Thyroid gland (tissue), 4 donors: ENCODE measurements around the gene LPP.

Source experiments
- POLR2A ChIP-seq, 2 donors: fragments of 450-650 bp; IDR thresholded peaks; one replicate each; pipeline ENCODE4 v1.6.1; 2017; ENCODE audit warnings: antibody characterized with exemption in 2 of 2, mild to moderate bottlenecking in 2 of 2, moderate library complexity in 1 of 2
- TF ChIP-seq, protein P1 (sequence below), 6 experiments: fragments of 200-600 bp in 3 of 6; fragments of 450-650 bp in 3 of 6; sonication (generic) in 3 of 6; IDR thresholded peaks; one replicate each; pipeline ENCODE4 v1.5.1; 2016 to 2019; ENCODE audit warnings: antibody characterized with exemption in 6 of 6, mild to moderate bottlenecking in 2 of 6, inconsistent platforms in 1 of 6, moderate library complexity in 1 of 6

GRCh38 chr3:188303823-188304222 is 149.9 kb downstream of the LPP start:
- TF ChIP-seq, protein P1, sequence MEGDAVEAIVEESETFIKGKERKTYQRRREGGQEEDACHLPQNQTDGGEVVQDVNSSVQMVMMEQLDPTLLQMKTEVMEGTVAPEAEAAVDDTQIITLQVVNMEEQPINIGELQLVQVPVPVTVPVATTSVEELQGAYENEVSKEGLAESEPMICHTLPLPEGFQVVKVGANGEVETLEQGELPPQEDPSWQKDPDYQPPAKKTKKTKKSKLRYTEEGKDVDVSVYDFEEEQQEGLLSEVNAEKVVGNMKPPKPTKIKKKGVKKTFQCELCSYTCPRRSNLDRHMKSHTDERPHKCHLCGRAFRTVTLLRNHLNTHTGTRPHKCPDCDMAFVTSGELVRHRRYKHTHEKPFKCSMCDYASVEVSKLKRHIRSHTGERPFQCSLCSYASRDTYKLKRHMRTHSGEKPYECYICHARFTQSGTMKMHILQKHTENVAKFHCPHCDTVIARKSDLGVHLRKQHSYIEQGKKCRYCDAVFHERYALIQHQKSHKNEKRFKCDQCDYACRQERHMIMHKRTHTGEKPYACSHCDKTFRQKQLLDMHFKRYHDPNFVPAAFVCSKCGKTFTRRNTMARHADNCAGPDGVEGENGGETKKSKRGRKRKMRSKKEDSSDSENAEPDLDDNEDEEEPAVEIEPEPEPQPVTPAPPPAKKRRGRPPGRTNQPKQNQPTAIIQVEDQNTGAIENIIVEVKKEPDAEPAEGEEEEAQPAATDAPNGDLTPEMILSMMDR (IDR thresholded peaks at IDR 0.05), result no peak
- no peak for TF ChIP-seq POLR2A (IDR thresholded peaks at IDR 0.05)
